IPS-NIHi11 (cell line): ENCODE data around the gene LRRFIP1.
"Not testable (repeated sequence)": the region's sequence is repeated elsewhere in the genome, so short reads cannot be mapped to it uniquely, and the experiment has no call there.

Source experiments
- DNase-seq: peaks from one replicate; pipeline ENCODE4 v3.0.0; 2012; ENCODE audit warnings: mixed read lengths, low spot score

The LRRFIP1 gene

GRCh38 chr2:237661799-237662328 lies 34.5 kb downstream of the LRRFIP1 start:
- no peak for DNase-seq

GRCh38 chr2:237662671-237663093 lies 35.3 kb downstream of the LRRFIP1 start:
- DNase-seq: peak; percentile 73

- no peak for DNase-seq
Observed at GRCh38 chr2:237663517-237664110, 36.2 kb downstream of the LRRFIP1 start.

- no peak for DNase-seq
Observed at GRCh38 chr2:237664151-237664550, 36.8 kb downstream of the LRRFIP1 start.

GRCh38 chr2:237665713-237666143 lies 38.3 kb downstream of the LRRFIP1 start:
- DNase-seq: peak; percentile 78

- DNase-seq: no peak
Observed at GRCh38 chr2:237666606-237667005, 39.2 kb downstream of the LRRFIP1 start.

GRCh38 chr2:237667050-237667576 lies 39.7 kb downstream of the LRRFIP1 start:
- not testable (repeated sequence) for DNase-seq

GRCh38 chr2:237667893-237668292 lies 40.5 kb downstream of the LRRFIP1 start:
- DNase-seq: no peak

GRCh38 chr2:237668440-237668839 lies 41.1 kb downstream of the LRRFIP1 start:
- DNase-seq: no peak

GRCh38 chr2:237669283-237669627 lies 41.9 kb downstream of the LRRFIP1 start:
- no peak for DNase-seq

- DNase-seq: no peak
Observed at GRCh38 chr2:237669628-237670392, 42.4 kb downstream of the LRRFIP1 start.

- DNase-seq: no peak
Observed at GRCh38 chr2:237670641-237671040, 43.3 kb downstream of the LRRFIP1 start.

GRCh38 chr2:237671466-237672138 lies 44.2 kb downstream of the LRRFIP1 start:
- no peak for DNase-seq

GRCh38 chr2:237672731-237673129 lies 45.3 kb downstream of the LRRFIP1 start:
- no peak for DNase-seq

GRCh38 chr2:237673130-237674001 lies 46.0 kb downstream of the LRRFIP1 start:
- DNase-seq: peak; percentile 60

- DNase-seq: peak; percentile 74
Observed at GRCh38 chr2:237674731-237675276, 47.4 kb downstream of the LRRFIP1 start.

GRCh38 chr2:237675316-237675715 lies 47.9 kb downstream of the LRRFIP1 start:
- DNase-seq: no peak

GRCh38 chr2:237680702-237681478 lies 53.5 kb downstream of the LRRFIP1 start:
- DNase-seq: no peak

- no peak for DNase-seq
Observed at GRCh38 chr2:237682151-237682550, 54.8 kb downstream of the LRRFIP1 start.

- DNase-seq: peak; percentile 55
Observed at GRCh38 chr2:237682856-237683670, 55.7 kb downstream of the LRRFIP1 start.
